GM06990 (cell line): ENCODE data around the gene CCL20.
"Not testable (repeated sequence)": the region's sequence is repeated elsewhere in the genome, so short reads cannot be mapped to it uniquely, and the experiment has no call there.

ENCODE experiments used
- DNase-seq: peaks from one replicate; pipeline ENCODE4 v3.0.0-alpha.2; 2011; ENCODE audit not compliant: insufficient read length; ENCODE audit errors: extremely low read depth
- H3K27me3 ChIP-seq: replicated peaks from 2 replicates; pipeline ENCODE4 v1.6.0; 2011; ENCODE audit warnings: low read length; ENCODE audit not compliant: control insufficient read depth, insufficient read depth
- H3K36me3 ChIP-seq: 2 replicates; pipeline ENCODE4 v1.5.1; 2011; ENCODE audit warnings: low read length; ENCODE audit not compliant: control insufficient read depth, insufficient read depth
- H3K4me3 ChIP-seq: replicated peaks from 2 replicates; pipeline ENCODE4 v1.5.1; 2011; ENCODE audit warnings: low read depth, mild to moderate bottlenecking, control low read depth, low read length
- CTCF ChIP-seq: IDR thresholded peaks from 2 replicates; pipeline ENCODE4 v1.5.1; 2011; ENCODE audit warnings: low read length, control low read depth, mild to moderate bottlenecking, inconsistent platforms; ENCODE audit not compliant: insufficient read depth, poor library complexity, severe bottlenecking

Gene CCL20

GRCh38 chr2:227828477-227828912, 14.9 kb downstream of the CCL20 start:
- Histone ChIP-seq H3K4me3 (no peak overlapping the region), H3K27me3 (no peaks in the 10 kb centered on the region), H3K36me3 (no peaks in the 10 kb centered on the region)
- DNase-seq = no peak
- no peak for TF ChIP-seq CTCF

DNA sequence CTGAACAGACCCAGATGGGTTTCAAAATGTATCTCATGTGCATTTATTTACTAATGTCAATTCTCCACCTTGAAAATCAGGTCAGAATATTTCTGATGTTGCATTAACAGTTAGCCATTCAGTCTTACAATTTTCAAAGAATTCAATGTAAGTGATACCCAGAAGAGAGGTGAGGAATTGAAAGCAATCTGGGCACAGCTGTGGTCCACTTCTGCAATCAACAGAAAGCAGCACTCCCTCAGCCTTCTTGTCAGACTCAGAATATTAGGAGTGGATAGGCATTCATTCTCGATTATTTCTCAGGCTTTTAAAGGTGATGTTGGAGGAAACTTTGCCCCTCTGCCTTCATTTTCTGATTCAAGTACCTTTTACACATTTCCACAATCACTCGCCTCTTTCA, 15.7 kb downstream of the CCL20 start:
- no peak overlapping the region for H3K4me3 ChIP-seq
- H3K36me3 ChIP-seq = no peaks in the 10 kb centered on the region
- no peak for TF ChIP-seq CTCF
- DNase-seq = no peak
- no peaks in the 10 kb centered on the region for H3K27me3 ChIP-seq

GRCh38 chr2:227834423-227834822, 20.8 kb downstream of the CCL20 start:
- Histone ChIP-seq H3K36me3 (no peaks in the 10 kb centered on the region), H3K4me3 (no peak overlapping the region), H3K27me3 (no peaks in the 10 kb centered on the region)
- DNase-seq = no peak
- TF ChIP-seq CTCF = no peak

GRCh38 chr2:227834916-227835650, 21.4 kb downstream of the CCL20 start:
- no peak for TF ChIP-seq CTCF
- no peak overlapping the region for H3K4me3 ChIP-seq
- DNase-seq = no peak
- H3K27me3 ChIP-seq = no peaks in the 10 kb centered on the region
- no peaks in the 10 kb centered on the region for H3K36me3 ChIP-seq

- not testable (repeated sequence) for DNase-seq, H3K27me3 ChIP-seq, H3K4me3 ChIP-seq, H3K36me3 ChIP-seq
These were observed 25.9 kb downstream of the CCL20 start for GRCh38 chr2:227839339-227840129.

GRCh38 chr2:227846831-227847230, 33.2 kb downstream of the CCL20 start:
- DNase-seq = no peak
- no peak overlapping the region for H3K4me3 ChIP-seq
- no peaks in the 10 kb centered on the region for H3K36me3 ChIP-seq
- no peak for TF ChIP-seq CTCF
- H3K27me3 ChIP-seq = no peaks in the 10 kb centered on the region
